ENCODE data around the gene STAMBP.
"Not testable (repeated sequence)": the region's sequence is repeated elsewhere in the genome, so short reads cannot be mapped to it uniquely, and the experiment has no call there.

The STAMBP gene

GRCh38 chr2:73837847-73838585 lies 9.3 kb downstream of the STAMBP start:
- no peak for DNase-seq

DNA sequence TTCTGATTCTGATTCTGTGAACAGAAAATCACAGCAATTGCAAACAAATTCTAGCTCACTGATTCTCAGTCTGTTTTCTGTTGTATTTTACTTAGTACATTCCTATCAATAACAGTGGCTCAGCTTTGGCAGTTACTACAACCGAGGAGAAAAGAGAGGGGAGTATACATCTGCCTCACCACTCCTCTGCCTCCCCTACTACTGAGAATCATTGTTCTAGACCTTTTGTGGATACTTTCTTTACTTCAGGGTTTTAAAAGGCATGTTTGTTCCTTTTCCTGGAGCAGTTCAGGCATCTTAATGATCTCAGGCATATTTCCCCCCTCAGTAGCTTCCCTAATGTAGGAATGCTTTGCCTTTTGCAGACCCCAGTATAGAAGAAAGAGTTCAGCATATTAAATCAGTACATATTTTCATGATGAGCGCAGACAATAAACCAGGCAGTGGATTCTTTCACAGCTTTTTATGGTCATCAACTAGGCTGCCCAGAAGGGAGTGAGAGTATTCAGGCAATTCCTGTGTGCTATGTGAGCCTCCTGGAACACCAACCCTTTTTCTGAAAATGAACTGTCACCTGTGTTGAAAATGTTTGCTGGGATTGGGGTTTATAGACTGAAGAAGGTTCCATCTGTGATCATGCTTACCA lies 10.3 kb downstream of the STAMBP start:
- DNase-seq: no peak

DNA sequence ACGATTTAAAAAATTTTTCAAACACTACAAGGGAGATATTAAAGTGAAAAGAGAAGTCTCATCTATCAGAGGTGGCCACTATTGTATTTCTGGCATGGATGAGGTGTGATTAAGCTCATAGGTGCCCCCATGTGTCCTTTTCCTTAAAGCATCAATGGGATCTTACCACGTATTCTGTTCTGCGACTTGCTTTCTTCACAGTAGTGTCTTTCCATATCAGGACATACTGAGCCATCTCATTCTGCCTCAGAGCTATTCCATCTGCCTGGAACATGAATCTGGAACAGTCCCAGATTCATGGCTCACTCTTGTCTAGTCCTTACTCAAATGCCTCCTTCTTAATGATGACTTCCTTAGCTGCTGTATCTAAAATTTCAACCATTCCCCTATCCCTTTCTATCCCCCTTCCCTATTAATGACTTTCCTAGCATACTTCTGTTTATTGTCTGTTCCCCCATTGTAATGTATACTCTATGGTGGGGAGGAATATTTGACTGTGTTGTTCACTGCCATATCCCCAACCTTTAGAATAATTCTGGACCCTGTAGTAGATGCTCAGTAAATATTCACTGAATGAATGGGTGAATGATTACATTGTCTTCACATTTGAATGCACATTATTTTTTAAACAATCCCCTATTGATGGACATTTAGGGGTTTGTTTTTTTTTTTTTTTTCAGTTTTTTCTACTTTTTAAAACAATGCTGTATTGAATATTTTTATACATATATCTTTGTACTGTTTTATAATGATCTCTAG lies 11.1 kb downstream of the STAMBP start:
- DNase-seq: no peak

DNA sequence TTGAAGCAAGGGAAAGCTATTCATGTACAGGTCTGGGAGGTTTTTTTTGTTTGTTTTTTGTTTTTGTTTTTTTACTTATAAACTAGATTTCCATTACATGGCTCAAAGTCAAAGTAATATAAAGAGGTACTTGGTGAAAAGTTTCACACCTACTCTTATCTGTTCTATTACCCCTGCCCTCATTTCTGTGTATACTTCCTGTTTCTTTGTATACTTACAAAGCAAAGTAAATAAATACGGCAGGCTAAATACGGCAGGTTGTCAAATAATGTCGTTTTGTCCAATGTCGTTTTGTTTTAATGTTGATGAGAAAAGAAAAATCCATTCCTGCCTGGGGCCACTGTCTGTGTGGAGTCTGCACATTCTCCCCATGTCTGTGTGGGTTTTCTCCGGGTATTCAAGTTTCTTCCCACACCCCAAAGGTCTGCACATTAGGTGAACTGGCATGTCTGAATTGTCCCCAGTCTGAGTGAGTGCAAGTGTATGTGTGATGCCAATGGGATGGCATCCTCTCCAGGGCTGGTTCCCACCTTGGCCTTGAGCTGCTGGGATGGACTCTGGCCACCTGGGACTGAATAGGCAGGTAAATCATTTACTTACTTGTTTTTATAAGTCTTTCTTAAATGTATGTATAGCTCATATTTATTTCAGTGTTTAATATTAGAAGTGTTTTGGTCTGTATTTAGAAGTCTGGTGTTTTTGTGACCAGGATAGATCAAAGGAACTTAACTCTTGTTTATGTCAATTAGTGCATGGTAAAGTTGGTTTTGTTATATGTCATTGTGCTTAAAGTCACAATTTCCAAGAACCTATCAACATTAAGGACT lies 13.4 kb downstream of the STAMBP start:
- no peak for DNase-seq

GRCh38 chr2:73842739-73843019 lies 13.9 kb downstream of the STAMBP start:
- no peak for DNase-seq

GRCh38 chr2:73844087-73844486 lies 15.3 kb downstream of the STAMBP start:
- no peak for DNase-seq

DNA sequence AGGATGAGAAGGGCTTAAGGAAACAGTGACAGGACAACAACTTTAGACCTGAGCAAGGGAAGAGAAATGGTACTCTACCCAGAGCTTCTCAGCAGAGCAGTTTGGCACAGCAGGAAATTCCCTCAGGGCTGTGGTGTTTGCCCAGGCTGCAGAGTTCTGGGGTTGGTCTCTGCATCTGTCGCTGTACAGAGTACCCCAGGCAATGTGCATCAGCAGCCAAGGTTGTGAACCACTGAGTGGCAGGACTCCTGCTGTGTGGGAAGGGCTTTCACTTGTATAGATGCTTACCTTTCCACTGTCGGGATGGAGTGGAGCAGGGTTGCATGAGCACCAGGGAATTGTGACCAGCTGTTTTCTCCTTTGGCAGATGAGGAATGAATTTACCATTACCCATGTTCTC lies 21.2 kb downstream of the STAMBP start:
- no peak for DNase-seq

DNA sequence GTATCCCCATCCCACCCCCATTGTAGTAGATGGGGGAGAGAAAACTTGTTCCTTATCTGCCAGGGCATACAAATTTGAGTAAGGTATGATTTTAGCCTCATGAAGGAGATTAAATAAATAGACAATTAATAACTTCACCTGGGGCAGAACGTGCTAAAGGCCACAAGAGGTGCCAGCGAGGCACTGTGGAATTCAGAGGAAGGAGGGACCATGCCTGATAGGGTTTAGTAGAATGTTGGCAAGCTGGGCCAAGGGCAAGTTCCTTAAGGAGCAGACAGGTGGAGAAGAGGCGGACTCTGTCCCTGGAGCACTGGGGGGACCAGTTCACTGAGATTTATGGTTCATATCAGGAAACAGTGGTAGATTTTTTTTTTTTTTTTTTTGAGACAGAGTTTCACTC lies 22.5 kb downstream of the STAMBP start:
- no peak for DNase-seq

DNA sequence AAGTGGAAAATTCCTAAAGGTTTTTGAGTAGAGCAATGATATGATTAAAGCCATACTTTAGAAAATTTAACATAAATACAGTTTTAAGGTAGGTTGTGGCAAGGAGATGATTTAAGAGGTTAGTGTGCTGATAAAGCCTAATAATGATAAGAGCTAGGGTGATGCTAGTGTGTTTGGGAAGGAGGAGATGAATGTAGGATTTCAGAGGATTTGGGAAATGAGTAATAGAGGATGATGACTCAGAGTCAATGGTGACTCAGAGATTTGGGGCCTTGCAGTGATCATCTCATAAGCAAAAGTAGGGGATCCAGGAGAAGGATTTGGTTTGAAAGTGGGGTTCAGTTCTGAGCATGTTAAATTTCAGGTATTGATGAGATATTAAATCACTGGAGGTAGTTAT lies 23.3 kb downstream of the STAMBP start:
- no peak for DNase-seq

GRCh38 chr2:73855526-73855925 lies 26.8 kb downstream of the STAMBP start:
- no peak for DNase-seq

DNA sequence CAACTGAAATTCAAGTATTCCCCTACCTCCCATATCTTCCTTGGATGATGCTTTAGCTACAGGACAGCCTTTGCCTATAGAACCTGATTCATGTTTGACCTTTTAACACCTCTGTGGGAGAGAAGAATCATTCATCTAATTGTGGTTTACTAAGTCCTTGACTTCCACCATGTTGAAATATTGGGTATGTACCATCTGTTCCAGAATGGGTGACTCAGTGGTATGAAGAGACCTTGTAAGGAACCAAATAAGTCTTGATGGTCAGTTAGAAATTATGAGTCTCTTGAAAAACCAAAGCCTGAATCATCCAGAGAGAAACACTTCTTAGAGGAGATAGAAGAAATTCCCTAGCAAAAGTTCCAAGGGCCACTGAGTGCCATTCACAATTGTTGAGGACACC lies 27.5 kb downstream of the STAMBP start:
- no peak for DNase-seq

DNA sequence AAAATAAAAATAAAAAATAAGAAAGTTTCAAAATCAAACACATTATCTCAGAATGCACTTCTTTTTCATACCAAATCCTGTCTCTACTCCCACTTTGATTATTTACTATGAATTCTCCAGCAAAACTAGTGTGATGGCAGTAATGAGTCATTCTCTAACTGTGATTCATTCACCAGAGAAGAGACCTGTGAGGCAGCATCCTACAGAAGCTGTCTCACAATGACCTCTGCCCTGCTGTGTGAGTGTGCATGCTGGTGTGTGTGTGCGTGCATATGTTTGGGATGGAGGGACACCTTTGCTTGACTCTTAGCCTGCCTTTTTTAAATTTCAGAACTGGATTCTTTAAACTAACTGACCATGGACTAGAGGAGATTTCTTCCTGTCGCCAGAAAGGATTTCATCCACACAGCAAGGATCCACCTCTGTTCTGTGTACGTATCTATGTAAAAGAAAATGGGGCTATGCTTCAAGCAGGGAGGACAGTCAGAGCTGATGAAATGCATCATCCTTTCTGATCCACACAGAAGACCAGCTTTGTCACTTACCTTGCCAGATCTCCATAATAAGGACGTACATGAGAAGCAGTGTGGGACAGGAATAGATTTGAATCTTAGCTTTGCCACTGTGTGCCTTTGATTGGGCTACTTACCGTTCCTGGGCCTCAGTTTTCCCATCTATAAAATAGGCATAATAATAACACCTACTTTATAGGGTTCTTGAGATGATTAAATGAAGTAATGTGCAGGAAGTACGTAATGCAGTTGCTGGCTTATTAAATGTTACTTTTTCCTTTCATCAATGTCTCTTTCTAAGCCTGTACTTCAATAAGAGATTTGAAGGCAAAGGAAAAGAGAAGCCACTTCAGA lies 31.2 kb downstream of the STAMBP start:
- no peak for DNase-seq

DNA sequence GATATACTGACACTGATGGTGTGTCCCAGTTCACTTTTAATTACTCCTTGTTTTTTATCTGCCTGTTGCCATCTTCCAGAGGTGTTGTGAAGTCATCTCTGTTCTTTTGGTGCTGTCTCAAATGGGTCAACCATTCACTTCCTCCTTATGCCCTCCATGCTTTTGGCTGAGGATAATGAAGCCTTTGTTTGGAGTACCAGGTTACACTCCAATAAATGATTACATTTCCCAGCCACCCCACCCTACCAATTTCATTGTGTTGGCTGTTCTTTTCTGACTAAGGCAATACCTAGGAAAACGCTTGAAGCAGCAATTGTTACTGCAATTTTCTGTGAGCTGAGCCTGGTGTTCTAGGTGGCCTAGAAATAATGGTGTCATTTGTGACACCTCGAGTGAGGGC lies 34.2 kb downstream of the STAMBP start:
- no peak for DNase-seq

- DNase-seq: no peak
Observed at GRCh38 chr2:73868204-73868978, 39.6 kb downstream of the STAMBP start.

DNA sequence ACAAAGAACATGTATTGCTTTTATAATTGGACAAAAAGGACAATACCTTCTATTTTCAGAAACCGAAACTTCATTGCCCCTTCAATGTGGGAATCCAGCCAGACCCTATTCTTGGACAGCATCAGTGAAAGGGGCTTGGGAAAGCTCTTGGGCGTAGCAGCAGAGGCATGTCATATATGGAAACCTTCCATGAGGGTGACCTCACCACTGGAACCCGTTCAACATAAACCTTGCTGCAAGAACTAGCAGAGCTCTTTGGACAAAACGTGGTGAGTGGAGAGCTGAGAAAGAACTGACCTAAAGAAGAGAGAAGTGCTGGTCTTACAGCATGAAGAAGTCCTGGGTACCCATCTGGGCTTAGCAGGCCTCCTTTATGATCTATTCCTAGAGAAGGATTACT lies 41.3 kb downstream of the STAMBP start:
- DNase-seq: no peak

GRCh38 chr2:73877071-73877802 lies 48.5 kb downstream of the STAMBP start:
- DNase-seq: no peak

DNA sequence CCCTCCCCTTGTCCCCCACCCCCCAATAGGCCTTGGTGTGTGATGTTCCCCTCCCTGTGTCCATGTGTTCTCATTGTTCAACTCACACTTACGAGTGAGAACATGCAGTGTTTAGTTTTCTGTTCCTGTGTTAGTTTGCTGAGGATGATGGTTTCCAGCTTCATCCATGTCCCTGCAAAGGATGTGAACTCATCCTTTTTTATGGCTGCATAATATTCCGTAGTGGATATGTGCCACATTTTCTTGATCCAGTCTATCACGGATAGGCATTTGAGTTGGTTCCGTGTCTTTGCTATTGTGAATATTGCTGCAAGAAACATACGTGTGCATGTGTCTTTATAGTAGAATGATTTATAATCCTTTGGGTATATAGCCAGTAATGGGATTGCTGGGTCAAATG lies 49.2 kb downstream of the STAMBP start:
- not testable (repeated sequence) for DNase-seq

DNA sequence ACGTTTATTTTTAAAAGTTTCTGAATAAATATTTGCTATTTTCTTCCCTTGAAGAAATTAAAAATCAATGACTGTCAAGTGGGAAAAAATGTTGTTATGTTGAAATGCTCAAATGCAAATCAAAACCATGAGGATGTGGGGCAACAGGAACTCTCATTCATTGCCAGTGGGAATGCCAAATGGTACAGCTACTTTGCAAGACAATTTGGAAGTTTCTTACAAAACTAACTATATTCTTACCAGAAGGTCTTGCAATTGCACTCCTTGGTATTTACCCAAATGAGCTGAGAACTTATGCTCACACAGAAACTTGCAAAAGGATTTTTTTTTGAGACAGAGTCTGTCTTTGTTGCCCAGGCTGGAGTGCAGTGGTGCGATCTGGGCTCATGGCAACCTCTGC lies 56.6 kb downstream of the STAMBP start:
- no peak for DNase-seq

DNA sequence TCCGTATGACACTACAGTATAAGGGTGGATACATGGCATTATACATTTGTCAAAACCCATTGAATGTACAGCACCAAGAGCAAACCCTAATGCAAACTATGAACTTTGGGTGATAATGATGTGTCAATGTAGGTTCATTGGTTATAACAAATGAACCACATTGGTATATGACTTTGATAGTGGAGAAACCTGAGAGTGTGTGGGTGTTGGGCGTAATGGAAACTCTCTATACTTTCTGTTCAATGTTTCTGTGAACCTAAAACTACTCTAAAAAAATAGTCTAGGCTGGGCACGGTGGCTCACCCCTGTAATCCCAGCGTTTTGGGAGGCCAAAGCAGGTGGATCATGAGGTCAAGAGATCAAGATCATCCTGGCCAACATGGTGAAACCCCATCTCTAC lies 57.6 kb downstream of the STAMBP start:
- no peak for DNase-seq

- not testable (repeated sequence) for DNase-seq
Observed at GRCh38 chr2:73887596-73888353, 59.0 kb downstream of the STAMBP start.
